Measurements from ENCODE around the gene MAP1LC3A. TPM values are rescaled to one million over a fixed set of nuclear protein-coding genes. Genes with fewer than 3 reads are reported as not detected.

The MAP1LC3A gene
- total and polyA plus RNA-seq, 2 experiments from 2014 or later, result 80.3 to 83.1 TPM

DNA sequence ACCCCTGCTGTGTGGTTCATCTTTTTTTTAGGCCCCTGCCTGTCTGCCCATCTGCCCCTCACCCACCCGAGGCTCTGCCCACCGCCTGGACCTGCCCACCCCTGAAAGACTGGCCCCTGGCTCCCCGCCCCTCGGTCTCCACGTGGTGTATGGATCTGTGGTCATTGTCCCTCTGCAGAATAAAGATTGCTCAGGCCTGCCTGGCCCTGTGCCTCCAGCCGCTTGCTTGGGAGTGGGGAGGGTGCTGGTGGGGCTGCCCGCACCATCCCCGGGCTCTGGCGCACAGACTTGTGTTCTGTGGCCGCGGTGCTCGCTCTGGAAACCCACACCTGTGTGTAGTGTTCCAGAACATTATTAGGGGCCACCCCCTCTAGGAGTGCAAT, 1.6 kb downstream of the MAP1LC3A start:
- Histone ChIP-seq H3K4me3 (no peak overlapping the region), H2AFZ (no peak overlapping the region), H3K9me2 (ENCODE audit: insufficient read depth) (no peaks in the 10 kb centered on the region), H4K20me1 (ENCODE audit: insufficient read depth) (no peaks in the 10 kb centered on the region), H3K36me3 (ENCODE audit: low read depth) (no peaks in the 10 kb centered on the region), H3F3A (ENCODE audit: insufficient read depth) (peaks cover 5% of the 10 kb centered on the region; the same call in 1 of the 2 replicates), H3K27ac (no peak overlapping the region), H3K9ac (no peak overlapping the region), H3K9me3 (ENCODE audit: low read depth) (no peaks in the 10 kb centered on the region), H3K4me1 (ENCODE audit: insufficient read depth) (no peaks in the 10 kb centered on the region; the same call in 1 of the 2 replicates), H3K27me3 (replicated peaks; ENCODE audit: insufficient read depth) (no peaks in the 10 kb centered on the region), H3K4me2 (ENCODE audit: unreplicated experiment) (no peak overlapping the region), H3K79me2 (ENCODE audit: insufficient read depth) (no peaks in the 10 kb centered on the region)
- TF ChIP-seq EZH2phosphoT487 (IDR thresholded peaks at IDR 0.05; ENCODE audit: insufficient read depth, low read depth), result no peak
- no peak for TF ChIP-seq EZH2 (IDR thresholded peaks at IDR 0.05; ENCODE audit: insufficient read depth, poor library complexity, severe bottlenecking)
- 94 to 98% methylated on average over 7 to 12 of the region's 12 CpGs for WGBS, 2 experiments (ENCODE audit: low coverage in 1 of 2, low lambda C conversion rate in 2 of 2, missing lambda C conversion rate in 2 of 2)
- in situ Hi-C loops (cut with MboI), result no loop called here
- DNase-seq, result no peak

DNA sequence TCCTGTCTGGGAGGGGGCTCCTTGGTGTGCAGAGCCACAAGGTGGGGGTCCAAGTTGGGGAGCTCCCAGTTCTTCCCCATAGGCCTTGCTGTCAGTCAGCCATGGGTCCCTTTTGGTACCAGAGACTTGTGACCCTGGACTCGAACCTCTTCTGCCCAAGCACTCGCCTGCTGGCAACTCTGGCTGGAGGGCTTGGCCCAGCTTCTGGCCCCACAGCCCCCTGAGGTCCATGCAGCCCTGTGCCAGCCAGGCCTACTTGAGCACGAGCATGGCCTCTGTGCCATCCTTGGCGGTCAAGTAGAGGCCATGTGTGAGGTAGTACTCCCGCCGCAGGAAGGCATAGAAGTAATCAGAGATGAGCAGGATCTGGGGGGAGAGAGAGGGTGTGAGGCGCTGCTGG, 2.1 kb downstream of the MAP1LC3A start:
- H2AFZ ChIP-seq, result no peak overlapping the region
- H3K4me1 ChIP-seq (ENCODE audit: insufficient read depth), result no peaks in the 10 kb centered on the region; the same call in 1 of the 2 replicates
- TF ChIP-seq EZH2 (IDR thresholded peaks at IDR 0.05; ENCODE audit: insufficient read depth, poor library complexity, severe bottlenecking) (no peak), EZH2phosphoT487 (IDR thresholded peaks at IDR 0.05; ENCODE audit: insufficient read depth, low read depth) (no peak)
- no peak overlapping the region for H3K4me3 ChIP-seq
- no peaks in the 10 kb centered on the region for H3K79me2 ChIP-seq (ENCODE audit: insufficient read depth)
- peaks cover 5% of the 10 kb centered on the region; the same call in 1 of the 2 replicates for H3F3A ChIP-seq (ENCODE audit: insufficient read depth)
- no peak overlapping the region for H3K27ac ChIP-seq
- no peak overlapping the region for H3K4me2 ChIP-seq (ENCODE audit: unreplicated experiment)
- H4K20me1 ChIP-seq (ENCODE audit: insufficient read depth), result no peaks in the 10 kb centered on the region
- no peak for DNase-seq
- no peaks in the 10 kb centered on the region for H3K36me3 ChIP-seq (ENCODE audit: low read depth)
- no peaks in the 10 kb centered on the region for H3K9me3 ChIP-seq (ENCODE audit: low read depth)
- in situ Hi-C loops (cut with MboI), result no loop called here
- H3K9ac ChIP-seq, result no peak overlapping the region
- H3K27me3 ChIP-seq (replicated peaks; ENCODE audit: insufficient read depth), result no peaks in the 10 kb centered on the region
- no peaks in the 10 kb centered on the region for H3K9me2 ChIP-seq (ENCODE audit: insufficient read depth)
- 82 to 90% methylated on average over 7 of the region's 7 CpGs for WGBS, 2 experiments (ENCODE audit: low coverage in 1 of 2, low lambda C conversion rate in 2 of 2, missing lambda C conversion rate in 2 of 2)

- H3K4me1 ChIP-seq (ENCODE audit: insufficient read depth), result no peaks in the 10 kb centered on the region; the same call in 1 of the 2 replicates
- WGBS, 2 experiments (ENCODE audit: low coverage in 1 of 2, low lambda C conversion rate in 2 of 2, missing lambda C conversion rate in 2 of 2), result 53 to 65% methylated on average over 10 of the region's 10 CpGs
- no peak overlapping the region for H3K4me3 ChIP-seq
- no peak for TF ChIP-seq EZH2phosphoT487 (IDR thresholded peaks at IDR 0.05; ENCODE audit: insufficient read depth, low read depth)
- TF ChIP-seq EZH2 (IDR thresholded peaks at IDR 0.05; ENCODE audit: insufficient read depth, poor library complexity, severe bottlenecking), result no peak
- H3K9me2 ChIP-seq (ENCODE audit: insufficient read depth), result no peaks in the 10 kb centered on the region
- H3K27me3 ChIP-seq (replicated peaks; ENCODE audit: insufficient read depth), result no peaks in the 10 kb centered on the region
- no peaks in the 10 kb centered on the region for H3K79me2 ChIP-seq (ENCODE audit: insufficient read depth)
- H2AFZ ChIP-seq, result no peak overlapping the region
- no peak overlapping the region for H3K27ac ChIP-seq
- H3F3A ChIP-seq (ENCODE audit: insufficient read depth), result peaks cover 5% of the 10 kb centered on the region; the same call in 1 of the 2 replicates
- in situ Hi-C loops (cut with MboI), result no loop called here
- DNase-seq, result no peak
- H3K4me2 ChIP-seq (ENCODE audit: unreplicated experiment), result no peak overlapping the region
- H3K9me3 ChIP-seq (ENCODE audit: low read depth), result no peaks in the 10 kb centered on the region
- H3K9ac ChIP-seq, result no peak overlapping the region
- no peaks in the 10 kb centered on the region for H4K20me1 ChIP-seq (ENCODE audit: insufficient read depth)
- H3K36me3 ChIP-seq (ENCODE audit: low read depth), result no peaks in the 10 kb centered on the region
Measured at GRCh38 chr20:34561661-34562060, 3.1 kb downstream of the MAP1LC3A start.

- Histone ChIP-seq H3K27me3 (replicated peaks; ENCODE audit: insufficient read depth) (no peaks in the 10 kb centered on the region), H3K27ac (no peak overlapping the region), H4K20me1 (ENCODE audit: insufficient read depth) (no peaks in the 10 kb centered on the region), H3K9me3 (ENCODE audit: low read depth) (no peaks in the 10 kb centered on the region), H3F3A (ENCODE audit: insufficient read depth) (no peaks in the 10 kb centered on the region), H3K4me1 (ENCODE audit: insufficient read depth) (no peaks in the 10 kb centered on the region; the same call in 1 of the 2 replicates), H2AFZ (no peak overlapping the region), H3K9me2 (ENCODE audit: insufficient read depth) (no peaks in the 10 kb centered on the region), H3K36me3 (ENCODE audit: low read depth) (no peaks in the 10 kb centered on the region), H3K4me2 (ENCODE audit: unreplicated experiment) (no peak overlapping the region), H3K4me3 (no peak overlapping the region), H3K9ac (no peak overlapping the region), H3K79me2 (ENCODE audit: insufficient read depth) (no peaks in the 10 kb centered on the region)
- 61 to 79% methylated on average over 5 of the region's 5 CpGs for WGBS, 2 experiments (ENCODE audit: low coverage in 1 of 2, low lambda C conversion rate in 2 of 2, missing lambda C conversion rate in 2 of 2)
- in situ Hi-C loops (cut with MboI), result no loop called here
- no peak for TF ChIP-seq EZH2phosphoT487 (IDR thresholded peaks at IDR 0.05; ENCODE audit: insufficient read depth, low read depth)
- no peak for TF ChIP-seq EZH2 (IDR thresholded peaks at IDR 0.05; ENCODE audit: insufficient read depth, poor library complexity, severe bottlenecking)
- peak; percentile 59 for DNase-seq
Measured at GRCh38 chr20:34562641-34563040, 4.1 kb downstream of the MAP1LC3A start.

DNA sequence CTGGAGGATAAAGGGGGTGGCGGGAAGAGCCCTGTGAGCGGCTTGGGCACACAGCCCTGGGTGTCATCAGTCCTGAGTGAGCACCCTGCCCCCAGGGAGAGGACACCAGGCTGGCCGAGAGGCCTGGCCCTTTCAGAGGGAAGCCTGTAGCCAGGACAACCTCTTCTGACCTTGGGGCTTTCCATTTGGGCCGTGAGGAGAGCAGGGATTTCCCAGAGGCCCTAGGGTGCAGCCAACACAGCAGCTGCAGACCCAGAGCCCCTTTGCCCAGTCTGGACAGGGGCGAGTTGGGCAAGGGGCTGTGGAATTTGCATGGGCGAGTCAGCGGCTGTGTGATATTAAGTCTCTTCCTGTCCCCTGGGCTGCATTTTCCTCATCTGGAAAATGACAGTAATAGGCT, 6.3 kb downstream of the MAP1LC3A start:
- no peak overlapping the region for H3K4me2 ChIP-seq (ENCODE audit: unreplicated experiment)
- no peak overlapping the region for H2AFZ ChIP-seq
- no peak for TF ChIP-seq EZH2phosphoT487 (IDR thresholded peaks at IDR 0.05; ENCODE audit: insufficient read depth, low read depth)
- TF ChIP-seq EZH2 (IDR thresholded peaks at IDR 0.05; ENCODE audit: insufficient read depth, poor library complexity, severe bottlenecking), result no peak
- H3K27me3 ChIP-seq (replicated peaks; ENCODE audit: insufficient read depth), result no peaks in the 10 kb centered on the region
- in situ Hi-C loops (cut with MboI), result no loop called here
- no peak overlapping the region for H3K9ac ChIP-seq
- 83% methylated on average over 7 of the region's 7 CpGs for WGBS, 2 experiments (ENCODE audit: low coverage in 1 of 2, low lambda C conversion rate in 2 of 2, missing lambda C conversion rate in 2 of 2)
- no peak overlapping the region for H3K27ac ChIP-seq
- H3K4me3 ChIP-seq, result no peak overlapping the region
- DNase-seq, result no peak
- H3K9me2 ChIP-seq (ENCODE audit: insufficient read depth), result no peaks in the 10 kb centered on the region
- no peaks in the 10 kb centered on the region for H3K9me3 ChIP-seq (ENCODE audit: low read depth)
- no peaks in the 10 kb centered on the region for H3K36me3 ChIP-seq (ENCODE audit: low read depth)
- no peaks in the 10 kb centered on the region for H3K79me2 ChIP-seq (ENCODE audit: insufficient read depth)
- 0 out of 2 replicates have a peak, but pooled peaks cover 5% of the 10 kb centered on the region for H3K4me1 ChIP-seq (ENCODE audit: insufficient read depth)
- no peaks in the 10 kb centered on the region for H4K20me1 ChIP-seq (ENCODE audit: insufficient read depth)
- no peaks in the 10 kb centered on the region for H3F3A ChIP-seq (ENCODE audit: insufficient read depth)

Data from GM23248 (cell line).